MM.1S (cell line): ENCODE data around the gene SCNN1B.

ENCODE experiments used
- DNase-seq: peaks from one replicate; pipeline ENCODE4 v3.0.0-alpha.2; 2015
- H2AFZ ChIP-seq: fragments of 300-600 bp; sonication (generic); 2 replicates; pipeline ENCODE4 v1.6.0; 2016; ENCODE audit warnings: antibody characterized with exemption, low read length
- H3F3A ChIP-seq: fragments of 300-600 bp; sonication (generic); 2 replicates; pipeline ENCODE4 v1.6.1; 2016; ENCODE audit warnings: mild to moderate bottlenecking, antibody characterized with exemption, low read length, moderate library complexity, mixed read lengths; ENCODE audit not compliant: insufficient read depth
- H3K27ac ChIP-seq: fragments of 300-600 bp; sonication (generic); 2 replicates; pipeline ENCODE4 v1.5.1; 2016; ENCODE audit warnings: mild to moderate bottlenecking, low read length
- H3K27me3 ChIP-seq: fragments of 300-600 bp; sonication (generic); replicated peaks from 2 replicates; pipeline ENCODE4 v1.6.0; 2016; ENCODE audit warnings: low read length; ENCODE audit not compliant: insufficient read depth
- H3K36me3 ChIP-seq: fragments of 300-600 bp; sonication (generic); replicated peaks from 2 replicates; pipeline ENCODE4 v1.6.1; 2016; ENCODE audit warnings: mild to moderate bottlenecking, low read length, mixed read lengths; ENCODE audit not compliant: insufficient read depth
- H3K4me1 ChIP-seq: fragments of 300-600 bp; sonication (generic); 2 replicates; pipeline ENCODE4 v1.6.1; 2016; ENCODE audit warnings: low read length, mixed read lengths
- H3K4me2 ChIP-seq: fragments of 300-600 bp; sonication (generic); 2 replicates; pipeline ENCODE4 v1.6.0; 2016; ENCODE audit warnings: low read depth, low read length
- H3K4me3 ChIP-seq: fragments of 300-600 bp; sonication (generic); 2 replicates; pipeline ENCODE4 v1.5.1; 2016; ENCODE audit warnings: low read length, mixed read lengths
- H3K79me2 ChIP-seq: fragments of 300-600 bp; sonication (generic); 2 replicates; pipeline ENCODE4 v1.6.1; 2016; ENCODE audit warnings: mixed run types, low read length, mixed read lengths
- H3K9ac ChIP-seq: fragments of 300-600 bp; sonication (generic); 2 replicates; pipeline ENCODE4 v1.6.1; 2016; ENCODE audit warnings: low read length, mixed read lengths
- H3K9me2 ChIP-seq: fragments of 300-600 bp; sonication (generic); replicated peaks from 2 replicates; pipeline ENCODE4 v1.6.1; 2016; ENCODE audit warnings: mild to moderate bottlenecking, low read length, mixed read lengths; ENCODE audit not compliant: insufficient read depth
- H3K9me3 ChIP-seq: fragments of 300-600 bp; sonication (generic); replicated peaks from 2 replicates; pipeline ENCODE4 v1.6.1; 2016; ENCODE audit warnings: mild to moderate bottlenecking, low read length, mixed read lengths; ENCODE audit not compliant: insufficient read depth
- H4K20me1 ChIP-seq: fragments of 300-600 bp; sonication (generic); 2 replicates; pipeline ENCODE4 v1.6.1; 2016; ENCODE audit warnings: mild to moderate bottlenecking, low read length, moderate library complexity, mixed read lengths; ENCODE audit not compliant: insufficient read depth
- EZH2 ChIP-seq: fragments of 300-600 bp; sonication (generic); optimal IDR thresholded peaks from 2 replicates; pipeline ENCODE3; 2017; ENCODE audit warnings: low read depth, mild to moderate bottlenecking, antibody characterized with exemption, low read length, mixed read lengths
- EZH2phosphoT487 ChIP-seq: fragments of 300-600 bp; sonication (generic); IDR thresholded peaks from 2 replicates; pipeline ENCODE4 v1.6.1; 2018; ENCODE audit warnings: antibody characterized with exemption, low read length
- TF ChIP-seq, protein P1 (sequence below): fragments of 300-600 bp; sonication (generic); IDR thresholded peaks from 2 replicates; pipeline ENCODE4 v1.5.1; 2016; ENCODE audit warnings: antibody characterized with exemption, low read length, mixed read lengths

Gene SCNN1B

GRCh38 chr16:23367564-23367963 is 65.5 kb downstream of the SCNN1B start:
- H3K4me3 ChIP-seq = no peak overlapping the region
- H2AFZ ChIP-seq = no peak overlapping the region

DNA sequence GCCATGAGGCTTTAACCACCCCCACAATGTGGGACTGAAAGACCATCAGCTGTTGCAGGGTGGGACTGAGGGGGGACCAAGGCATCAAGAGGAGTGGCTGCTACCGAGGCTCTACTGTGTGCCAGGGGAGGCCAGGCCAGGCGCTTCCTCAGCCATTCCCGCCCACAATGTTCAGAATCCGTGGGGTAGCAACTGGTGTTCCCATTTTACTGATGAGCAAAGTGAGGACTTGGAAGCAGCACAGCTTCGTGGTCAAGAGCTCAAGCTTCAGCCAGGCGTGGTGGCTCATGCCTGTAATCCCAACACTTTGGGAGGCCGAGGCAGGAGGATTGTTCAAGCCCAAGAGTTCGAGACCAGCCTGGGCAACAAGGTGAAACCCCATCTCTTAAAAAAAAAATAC is 65.9 kb downstream of the SCNN1B start:
- Histone ChIP-seq H3K4me3 (no peak overlapping the region), H3K27me3 (no peaks in the 10 kb centered on the region), H2AFZ (no peak overlapping the region), H3K79me2 (no peaks in the 10 kb centered on the region), H3K4me1 (peaks cover 37% of the 10 kb centered on the region), H4K20me1 (no peaks in the 10 kb centered on the region), H3K9me2 (no peaks in the 10 kb centered on the region), H3K4me2 (no peak overlapping the region), H3K27ac (no peak overlapping the region), H3F3A (peaks cover 26% of the 10 kb centered on the region), H3K9me3 (no peaks in the 10 kb centered on the region), H3K36me3 (no peaks in the 10 kb centered on the region), H3K9ac (no peak overlapping the region)
- TF ChIP-seq EZH2phosphoT487 (no peak), EZH2 (no peak)
- TF ChIP-seq, protein P1, sequence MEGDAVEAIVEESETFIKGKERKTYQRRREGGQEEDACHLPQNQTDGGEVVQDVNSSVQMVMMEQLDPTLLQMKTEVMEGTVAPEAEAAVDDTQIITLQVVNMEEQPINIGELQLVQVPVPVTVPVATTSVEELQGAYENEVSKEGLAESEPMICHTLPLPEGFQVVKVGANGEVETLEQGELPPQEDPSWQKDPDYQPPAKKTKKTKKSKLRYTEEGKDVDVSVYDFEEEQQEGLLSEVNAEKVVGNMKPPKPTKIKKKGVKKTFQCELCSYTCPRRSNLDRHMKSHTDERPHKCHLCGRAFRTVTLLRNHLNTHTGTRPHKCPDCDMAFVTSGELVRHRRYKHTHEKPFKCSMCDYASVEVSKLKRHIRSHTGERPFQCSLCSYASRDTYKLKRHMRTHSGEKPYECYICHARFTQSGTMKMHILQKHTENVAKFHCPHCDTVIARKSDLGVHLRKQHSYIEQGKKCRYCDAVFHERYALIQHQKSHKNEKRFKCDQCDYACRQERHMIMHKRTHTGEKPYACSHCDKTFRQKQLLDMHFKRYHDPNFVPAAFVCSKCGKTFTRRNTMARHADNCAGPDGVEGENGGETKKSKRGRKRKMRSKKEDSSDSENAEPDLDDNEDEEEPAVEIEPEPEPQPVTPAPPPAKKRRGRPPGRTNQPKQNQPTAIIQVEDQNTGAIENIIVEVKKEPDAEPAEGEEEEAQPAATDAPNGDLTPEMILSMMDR = no peak
- DNase-seq = no peak

More at GRCh38 chr16:23367564-23367963, 65.5 kb downstream of the SCNN1B start:
- Histone ChIP-seq H3F3A (peaks cover 26% of the 10 kb centered on the region), H4K20me1 (no peaks in the 10 kb centered on the region), H3K9me2 (no peaks in the 10 kb centered on the region), H3K4me2 (no peak overlapping the region), H3K27me3 (no peaks in the 10 kb centered on the region), H3K79me2 (no peaks in the 10 kb centered on the region), H3K36me3 (no peaks in the 10 kb centered on the region), H3K9me3 (no peaks in the 10 kb centered on the region), H3K27ac (no peak overlapping the region), H3K4me1 (peaks cover 37% of the 10 kb centered on the region), H3K9ac (no peak overlapping the region)
- TF ChIP-seq, protein P1 = no peak
- TF ChIP-seq EZH2 = no peak
- TF ChIP-seq EZH2phosphoT487 = no peak
- DNase-seq = no peak

GRCh38 chr16:23368469-23368868 is 66.4 kb downstream of the SCNN1B start:
- no peak for DNase-seq
- Histone ChIP-seq H3K27ac (no peak overlapping the region), H3K4me3 (no peak overlapping the region), H3K79me2 (no peaks in the 10 kb centered on the region), H3K4me2 (no peak overlapping the region), H3K27me3 (no peaks in the 10 kb centered on the region), H3K4me1 (peaks cover 32% of the 10 kb centered on the region), H3K9me3 (no peaks in the 10 kb centered on the region), H3K36me3 (no peaks in the 10 kb centered on the region), H3K9ac (no peak overlapping the region), H3F3A (peaks cover 26% of the 10 kb centered on the region), H2AFZ (no peak overlapping the region), H3K9me2 (no peaks in the 10 kb centered on the region), H4K20me1 (no peaks in the 10 kb centered on the region)
- no peak for TF ChIP-seq EZH2
- TF ChIP-seq EZH2phosphoT487 = no peak
- TF ChIP-seq, protein P1 = no peak
